GM23338 (cell line): Measurements from ENCODE around the gene AGAP3. TPM values are rescaled to one million over a fixed set of nuclear protein-coding genes. Genes with fewer than 3 reads are reported as not detected.
A peak's percentile ranks its signal among the peaks of the same experiment; 100 is the strongest.

Source experiments
- ATAC-seq: fragments of 200-7000 bp; cut with Tn5 transposase; 3 replicates; pipeline ENCODE4 v1.9.1; 2020
- DNase-seq: peaks from one replicate; pipeline ENCODE4 v3.0.0-alpha.2; 2015; ENCODE audit warnings: low spot score
- H2AFZ ChIP-seq: fragments of 200-600 bp; sonication (generic); 2 replicates; pipeline ENCODE4 v1.8.0; 2016; ENCODE audit warnings: antibody characterized with exemption, mild to moderate bottlenecking, moderate library complexity
- H3F3A ChIP-seq: fragments of 200-600 bp; sonication (generic); replicated peaks from 2 replicates; pipeline ENCODE4 v1.8.0; 2017; ENCODE audit warnings: antibody characterized with exemption, mixed run types, low read depth
- H3K27ac ChIP-seq: fragments of 200-600 bp; sonication (generic); 2 replicates; pipeline ENCODE4 v1.6.1; 2016; ENCODE audit warnings: low read depth
- H3K27me3 ChIP-seq: fragments of 200-600 bp; sonication (generic); 2 replicates; pipeline ENCODE4 v1.8.0; 2016; ENCODE audit warnings: mild to moderate bottlenecking, mixed run types, moderate library complexity; ENCODE audit not compliant: insufficient read depth
- H3K36me3 ChIP-seq: fragments of 200-600 bp; sonication (generic); 2 replicates; pipeline ENCODE4 v1.8.0; 2016; ENCODE audit warnings: mild to moderate bottlenecking; ENCODE audit not compliant: insufficient read depth
- H3K4me1 ChIP-seq: fragments of 200-600 bp; sonication (generic); 2 replicates; pipeline ENCODE4 v1.8.0; 2016; ENCODE audit warnings: mild to moderate bottlenecking, moderate library complexity; ENCODE audit not compliant: insufficient read depth
- H3K4me2 ChIP-seq: fragments of 200-600 bp; sonication (generic); 2 replicates; pipeline ENCODE4 v1.7.1; 2017; ENCODE audit warnings: mixed run types
- H3K4me3 ChIP-seq: fragments of 200-600 bp; sonication (generic); 2 replicates; pipeline ENCODE4 v1.6.1; 2016; ENCODE audit warnings: mixed run types
- H3K79me2 ChIP-seq: fragments of 200-600 bp; sonication (generic); replicated peaks from 2 replicates; pipeline ENCODE4 v1.8.0; 2017; ENCODE audit warnings: mild to moderate bottlenecking; ENCODE audit not compliant: insufficient read depth
- H3K9me2 ChIP-seq: fragments of 200-600 bp; sonication (generic); 2 replicates; pipeline ENCODE4 v1.8.0; 2017; ENCODE audit not compliant: insufficient read depth
- H4K20me1 ChIP-seq: fragments of 200-600 bp; sonication (generic); replicated peaks from 2 replicates; pipeline ENCODE4 v1.8.0; 2017; ENCODE audit warnings: mild to moderate bottlenecking; ENCODE audit not compliant: insufficient read depth
- H3K27ac Mint-ChIP-seq: 2 replicates; pipeline ENCODE4 v1.8.0; 2020; ENCODE audit warnings: inconsistent platforms, mild to moderate bottlenecking, moderate library complexity, mixed read lengths
- H3K27me3 Mint-ChIP-seq: 3 replicates; pipeline ENCODE4 v1.8.0; 2022; ENCODE audit warnings: low read depth, mild to moderate bottlenecking, moderate library complexity, mixed read lengths, inconsistent platforms; ENCODE audit not compliant: insufficient read depth, poor library complexity
- H3K36me3 Mint-ChIP-seq: 3 replicates; pipeline ENCODE4 v1.8.0; 2021; ENCODE audit warnings: low read depth, mild to moderate bottlenecking, inconsistent platforms, moderate library complexity, mixed read lengths
- H3K4me1 Mint-ChIP-seq: 3 replicates; pipeline ENCODE4 v1.8.0; 2020; ENCODE audit warnings: mild to moderate bottlenecking, inconsistent platforms, mixed read lengths
- H3K4me3 Mint-ChIP-seq: 3 replicates; pipeline ENCODE4 v1.8.0; 2021; ENCODE audit warnings: moderate library complexity, mild to moderate bottlenecking, inconsistent platforms, mixed read lengths
- H3K9me3 Mint-ChIP-seq: 3 replicates; pipeline ENCODE4 v1.8.0; 2020; ENCODE audit warnings: moderate library complexity, mild to moderate bottlenecking, inconsistent platforms, mixed read lengths
- CREB1 ChIP-seq: fragments of 250-450 bp; sonication (Bioruptor Pico); IDR thresholded peaks from 2 replicates; pipeline ENCODE4 v1.5.0; 2020; ENCODE audit warnings: low read depth, mild to moderate bottlenecking, moderate library complexity
- JUNB ChIP-seq: IDR thresholded peaks from one replicate; pipeline ENCODE4 v1.6.1; 2016; ENCODE audit warnings: antibody characterized with exemption; ENCODE audit not compliant: unreplicated experiment
- POLR2AphosphoS5 ChIP-seq: IDR thresholded peaks from 2 replicates; pipeline ENCODE4 v1.6.1; 2016; ENCODE audit warnings: antibody characterized with exemption, low read depth
- STAT1 ChIP-seq: IDR thresholded peaks from one replicate; pipeline ENCODE4 v1.6.1; 2016; ENCODE audit warnings: antibody characterized with exemption; ENCODE audit not compliant: unreplicated experiment
- polyA plus RNA-seq: library from polyadenylated mRNA; unstranded; fragments of >200 nt; fragmentation: Nextera tagmentation; extraction: Ambion mirVana; gene quantifications from 2 replicates; pipeline ENCODE4 v1.2.1, GENCODE V29; 2016
- total RNA-seq: library from RNA; depleted of rRNA; stranded (reverse); fragments of >200 nt; shearing (Covaris generic); gene quantifications from 2 replicates; pipeline ENCODE4 v1.2.3, GENCODE V29; 2014
- TF ChIP-seq, protein P1 (sequence below): fragments of 250-450 bp; sonication (Bioruptor Pico); IDR thresholded peaks from 2 replicates; pipeline ENCODE4 v1.5.0; 2020; ENCODE audit warnings: mild to moderate bottlenecking, moderate library complexity

The AGAP3 gene
- total and polyA plus RNA-seq, 2 experiments from 2014 or later = 24.0 to 39.2 TPM

GRCh38 chr7:151089893-151090730 lies 3.8 kb downstream of the AGAP3 start:
- H3K9me2 ChIP-seq = no peaks in the 10 kb centered on the region
- peak overlapping the region; percentile 98 for H3K4me2 ChIP-seq
- no peak overlapping the region for H3K27ac ChIP-seq
- peaks cover 72% of the 10 kb centered on the region for H4K20me1 ChIP-seq
- H3K4me3 ChIP-seq = 0 out of 2 replicates have a peak overlapping the region, but pooled peaks have one; percentile 88
- TF ChIP-seq POLR2AphosphoS5 (no peak), STAT1 (no peak), JUNB (no peak), CREB1 (CRISPR knock-in tag) (no peak)
- TF ChIP-seq, protein P1, sequence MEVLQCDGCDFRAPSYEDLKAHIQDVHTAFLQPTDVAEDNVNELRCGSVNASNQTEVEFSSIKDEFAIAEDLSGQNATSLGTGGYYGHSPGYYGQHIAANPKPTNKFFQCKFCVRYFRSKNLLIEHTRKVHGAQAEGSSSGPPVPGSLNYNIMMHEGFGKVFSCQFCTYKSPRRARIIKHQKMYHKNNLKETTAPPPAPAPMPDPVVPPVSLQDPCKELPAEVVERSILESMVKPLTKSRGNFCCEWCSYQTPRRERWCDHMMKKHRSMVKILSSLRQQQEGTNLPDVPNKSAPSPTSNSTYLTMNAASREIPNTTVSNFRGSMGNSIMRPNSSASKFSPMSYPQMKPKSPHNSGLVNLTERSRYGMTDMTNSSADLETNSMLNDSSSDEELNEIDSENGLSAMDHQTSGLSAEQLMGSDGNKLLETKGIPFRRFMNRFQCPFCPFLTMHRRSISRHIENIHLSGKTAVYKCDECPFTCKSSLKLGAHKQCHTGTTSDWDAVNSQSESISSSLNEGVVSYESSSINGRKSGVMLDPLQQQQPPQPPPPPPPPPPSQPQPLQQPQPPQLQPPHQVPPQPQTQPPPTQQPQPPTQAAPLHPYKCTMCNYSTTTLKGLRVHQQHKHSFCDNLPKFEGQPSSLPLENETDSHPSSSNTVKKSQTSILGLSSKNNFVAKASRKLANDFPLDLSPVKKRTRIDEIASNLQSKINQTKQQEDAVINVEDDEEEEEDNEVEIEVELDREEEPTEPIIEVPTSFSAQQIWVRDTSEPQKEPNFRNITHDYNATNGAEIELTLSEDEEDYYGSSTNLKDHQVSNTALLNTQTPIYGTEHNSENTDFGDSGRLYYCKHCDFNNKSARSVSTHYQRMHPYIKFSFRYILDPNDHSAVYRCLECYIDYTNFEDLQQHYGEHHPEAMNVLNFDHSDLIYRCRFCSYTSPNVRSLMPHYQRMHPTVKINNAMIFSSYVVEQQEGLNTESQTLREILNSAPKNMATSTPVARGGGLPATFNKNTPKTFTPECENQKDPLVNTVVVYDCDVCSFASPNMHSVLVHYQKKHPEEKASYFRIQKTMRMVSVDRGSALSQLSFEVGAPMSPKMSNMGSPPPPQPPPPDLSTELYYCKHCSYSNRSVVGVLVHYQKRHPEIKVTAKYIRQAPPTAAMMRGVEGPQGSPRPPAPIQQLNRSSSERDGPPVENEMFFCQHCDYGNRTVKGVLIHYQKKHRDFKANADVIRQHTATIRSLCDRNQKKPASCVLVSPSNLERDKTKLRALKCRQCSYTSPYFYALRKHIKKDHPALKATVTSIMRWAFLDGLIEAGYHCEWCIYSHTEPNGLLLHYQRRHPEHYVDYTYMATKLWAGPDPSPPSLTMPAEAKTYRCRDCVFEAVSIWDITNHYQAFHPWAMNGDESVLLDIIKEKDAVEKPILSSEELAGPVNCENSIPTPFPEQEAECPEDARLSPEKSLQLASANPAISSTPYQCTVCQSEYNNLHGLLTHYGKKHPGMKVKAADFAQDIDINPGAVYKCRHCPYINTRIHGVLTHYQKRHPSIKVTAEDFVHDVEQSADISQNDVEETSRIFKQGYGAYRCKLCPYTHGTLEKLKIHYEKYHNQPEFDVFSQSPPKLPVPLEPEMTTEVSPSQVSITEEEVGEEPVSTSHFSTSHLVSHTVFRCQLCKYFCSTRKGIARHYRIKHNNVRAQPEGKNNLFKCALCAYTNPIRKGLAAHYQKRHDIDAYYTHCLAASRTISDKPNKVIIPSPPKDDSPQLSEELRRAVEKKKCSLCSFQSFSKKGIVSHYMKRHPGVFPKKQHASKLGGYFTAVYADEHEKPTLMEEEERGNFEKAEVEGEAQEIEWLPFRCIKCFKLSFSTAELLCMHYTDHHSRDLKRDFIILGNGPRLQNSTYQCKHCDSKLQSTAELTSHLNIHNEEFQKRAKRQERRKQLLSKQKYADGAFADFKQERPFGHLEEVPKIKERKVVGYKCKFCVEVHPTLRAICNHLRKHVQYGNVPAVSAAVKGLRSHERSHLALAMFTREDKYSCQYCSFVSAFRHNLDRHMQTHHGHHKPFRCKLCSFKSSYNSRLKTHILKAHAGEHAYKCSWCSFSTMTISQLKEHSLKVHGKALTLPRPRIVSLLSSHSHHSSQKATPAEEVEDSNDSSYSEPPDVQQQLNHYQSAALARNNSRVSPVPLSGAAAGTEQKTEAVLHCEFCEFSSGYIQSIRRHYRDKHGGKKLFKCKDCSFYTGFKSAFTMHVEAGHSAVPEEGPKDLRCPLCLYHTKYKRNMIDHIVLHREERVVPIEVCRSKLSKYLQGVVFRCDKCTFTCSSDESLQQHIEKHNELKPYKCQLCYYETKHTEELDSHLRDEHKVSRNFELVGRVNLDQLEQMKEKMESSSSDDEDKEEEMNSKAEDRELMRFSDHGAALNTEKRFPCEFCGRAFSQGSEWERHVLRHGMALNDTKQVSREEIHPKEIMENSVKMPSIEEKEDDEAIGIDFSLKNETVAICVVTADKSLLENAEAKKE (CRISPR knock-in tag) = no peak
- peaks cover 44% of the 10 kb centered on the region for H3K4me1 Mint-ChIP-seq
- H3K27ac Mint-ChIP-seq = no peak overlapping the region
- no peaks in the 10 kb centered on the region for H3K9me3 Mint-ChIP-seq
- peaks cover 37% of the 10 kb centered on the region for H3K27me3 ChIP-seq
- peaks cover 40% of the 10 kb centered on the region for H3K27me3 Mint-ChIP-seq
- H3F3A ChIP-seq = peaks cover 18% of the 10 kb centered on the region
- H3K4me3 Mint-ChIP-seq = peak overlapping the region; percentile 76; the same call in 1 of the 3 replicates
- no peaks in the 10 kb centered on the region for H3K36me3 ChIP-seq
- H3K4me1 ChIP-seq = peaks cover 24% of the 10 kb centered on the region
- peaks cover 15% of the 10 kb centered on the region for H3K36me3 Mint-ChIP-seq
- DNase-seq (no peak), ATAC-seq (no peak)
- no peak overlapping the region for H2AFZ ChIP-seq
- H3K79me2 ChIP-seq = peaks cover 78% of the 10 kb centered on the region
